OCI-M2 (cell line): ENCODE data around the gene FNIP1.
"Not testable (repeated sequence)": the region's sequence is repeated elsewhere in the genome, so short reads cannot be mapped to it uniquely, and the experiment has no call there.

Experiments
- DNase-seq: peaks from one replicate; lab custom pipeline; 2025; ENCODE audit not compliant: unreplicated experiment; lab: John Stamatoyannopoulos, UW

The FNIP1 gene

GRCh38 chr5:131641494-131641893 is 155.3 kb downstream of the FNIP1 start:
- DNase-seq: no peak

GRCh38 chr5:131640043-131640856 is 156.6 kb downstream of the FNIP1 start:
- DNase-seq: no peak

GRCh38 chr5:131639148-131639547 is 157.7 kb downstream of the FNIP1 start:
- DNase-seq: no peak

- DNase-seq: no peak
Measured at GRCh38 chr5:131637694-131638093, 159.1 kb downstream of the FNIP1 start.

- no peak for DNase-seq
Measured at GRCh38 chr5:131635684-131636572, 160.9 kb downstream of the FNIP1 start.

GRCh38 chr5:131634996-131635683 is 161.7 kb downstream of the FNIP1 start, which contains the start of gene RAPGEF6:
Gene RAPGEF6 (minus strand): TSS chr5:131635229. CDS start chr5:131635030, 199 bp downstream.
- peak; percentile 74 for DNase-seq

- no peak for DNase-seq
Measured at GRCh38 chr5:131634666-131634995, 162.2 kb downstream of the FNIP1 start.

GRCh38 chr5:131634238-131634637 is 162.6 kb downstream of the FNIP1 start:
- no peak for DNase-seq

- DNase-seq: no peak
Measured at GRCh38 chr5:131633830-131634229, 163.0 kb downstream of the FNIP1 start.

GRCh38 chr5:131630963-131631350 is 165.9 kb downstream of the FNIP1 start:
- no peak for DNase-seq

- DNase-seq: no peak
Measured at GRCh38 chr5:131630208-131630962, 166.4 kb downstream of the FNIP1 start.

- no peak for DNase-seq
Measured at GRCh38 chr5:131628990-131629389, 167.8 kb downstream of the FNIP1 start.

GRCh38 chr5:131627207-131627865 is 169.5 kb downstream of the FNIP1 start:
- no peak for DNase-seq

GRCh38 chr5:131622633-131623032 is 174.2 kb downstream of the FNIP1 start:
- no peak for DNase-seq

GRCh38 chr5:131621164-131621563 is 175.7 kb downstream of the FNIP1 start:
- DNase-seq: not testable (repeated sequence)

- DNase-seq: no peak
Measured at GRCh38 chr5:131619102-131619501, 177.7 kb downstream of the FNIP1 start.

- no peak for DNase-seq
Measured at GRCh38 chr5:131617140-131617822, 179.5 kb downstream of the FNIP1 start.

- no peak for DNase-seq
Measured at GRCh38 chr5:131615957-131616356, 180.9 kb downstream of the FNIP1 start.

GRCh38 chr5:131613423-131613822 is 183.4 kb downstream of the FNIP1 start:
- no peak for DNase-seq

- DNase-seq: no peak
Measured at GRCh38 chr5:131611064-131611381, 185.8 kb downstream of the FNIP1 start.
